GM18502 (cell line): ENCODE measurements around the gene PAQR4.
"Not testable (repeated sequence)": the region's sequence is repeated elsewhere in the genome, so short reads cannot be mapped to it uniquely, and the experiment has no call there.

Source experiments
- ATAC-seq: cut with Tn5 transposase; IDR thresholded peaks from one replicate; pipeline ENCODE4 v1.9.1; 2021; ENCODE audit warnings: mild to moderate bottlenecking; ENCODE audit not compliant: unreplicated experiment, poor library complexity

Gene PAQR4

DNA sequence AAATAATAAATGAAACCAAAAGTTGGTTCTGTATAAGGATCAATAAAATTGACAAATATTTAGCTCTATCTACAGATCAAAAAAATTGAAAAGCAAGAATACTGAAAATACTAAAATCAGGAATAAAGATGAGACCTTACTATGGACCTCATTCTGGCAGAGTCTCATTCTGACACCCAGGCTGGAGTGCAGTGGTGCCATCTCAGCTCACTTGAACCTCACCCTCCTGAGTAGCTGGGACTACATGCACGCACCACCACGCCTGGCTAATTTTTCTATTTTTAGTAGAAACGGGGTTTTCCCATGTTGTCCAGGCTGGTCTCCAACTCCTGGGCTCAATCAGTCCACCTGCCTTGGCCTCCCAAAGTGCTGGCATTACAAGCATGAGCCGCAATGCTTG is 27.1 kb upstream of the PAQR4 start:
- ATAC-seq = no peak

DNA sequence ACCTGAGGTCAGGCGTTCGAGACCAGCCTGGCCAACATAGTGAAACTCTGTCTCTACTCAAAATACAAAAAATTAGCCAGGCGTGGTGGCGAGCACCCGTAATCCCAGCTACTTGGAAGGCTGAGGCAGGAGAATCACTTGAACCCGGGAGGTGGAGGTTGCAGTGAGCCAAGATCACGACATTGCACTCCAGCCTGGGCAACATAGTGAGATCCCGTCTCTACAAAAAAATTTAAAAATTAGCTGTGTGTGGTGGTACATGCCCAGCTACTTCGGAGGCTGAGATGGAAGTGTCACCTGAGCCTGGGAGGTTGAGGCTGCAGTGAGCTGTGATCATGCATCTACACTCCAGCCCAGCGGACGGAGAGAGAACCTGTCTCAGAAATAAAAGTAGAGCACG is 25.4 kb upstream of the PAQR4 start:
- not testable (repeated sequence) for ATAC-seq

DNA sequence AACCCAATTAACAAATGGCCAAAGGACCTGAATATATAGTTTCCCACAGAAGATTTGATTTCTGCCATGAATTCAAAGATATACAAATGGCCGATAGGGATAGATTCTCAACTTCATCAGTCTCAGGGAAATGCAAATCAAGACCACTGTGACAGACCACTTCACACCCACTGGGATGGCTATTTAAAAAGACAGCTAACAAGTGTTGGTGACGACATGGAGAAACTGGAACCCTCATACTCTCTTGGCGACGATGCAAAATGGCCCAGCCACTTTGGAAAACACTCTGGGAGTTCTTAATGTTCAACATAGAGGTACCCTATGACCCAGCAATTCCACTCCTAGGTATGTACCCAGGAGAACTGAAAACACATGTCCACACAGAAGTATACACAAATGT is 22.5 kb upstream of the PAQR4 start:
- ATAC-seq = no peak

DNA sequence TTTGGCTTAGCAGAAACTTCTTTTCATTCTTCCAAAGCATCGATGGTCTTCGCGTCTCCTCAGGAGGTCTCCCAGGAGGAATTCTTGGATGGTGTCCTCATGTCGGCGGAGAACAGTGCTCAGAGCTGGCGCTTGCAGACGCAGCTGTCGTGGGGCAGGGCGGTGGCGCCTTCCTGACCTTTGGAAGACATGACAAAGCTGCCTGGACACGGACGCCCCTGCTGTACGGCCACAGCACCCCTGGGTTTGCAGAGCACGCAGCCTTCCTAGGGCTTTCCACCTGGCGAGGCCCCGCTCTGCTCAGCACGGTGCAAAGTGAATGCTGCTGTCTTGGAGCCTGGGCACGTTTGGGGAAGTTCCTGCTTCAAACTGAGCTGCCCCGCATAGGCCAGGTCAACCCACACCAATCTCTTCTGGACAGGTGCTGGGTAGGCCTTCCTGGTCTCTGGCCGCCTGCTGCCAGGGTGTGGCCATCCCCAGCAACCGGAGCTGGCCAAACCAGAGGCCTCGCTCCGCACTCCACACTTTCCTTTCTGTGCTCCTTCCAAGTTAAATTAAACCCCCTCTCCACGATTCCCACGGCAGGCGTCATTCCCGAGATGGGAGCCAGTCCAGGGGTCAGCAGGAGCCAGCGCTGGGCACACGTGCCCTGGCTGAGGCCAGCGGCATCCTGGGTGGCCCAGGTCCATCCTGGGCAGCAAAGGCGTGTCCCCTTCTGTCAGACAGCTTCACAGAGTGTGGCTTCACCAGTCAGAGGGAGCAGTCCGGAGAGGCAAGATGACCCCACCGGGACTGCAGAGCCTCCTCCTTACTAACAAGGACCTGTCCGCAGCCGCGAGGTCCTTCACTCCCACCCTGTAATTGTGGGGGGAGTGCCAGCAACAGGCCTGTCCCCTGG is 20.1 kb upstream of the PAQR4 start:
- no peak for ATAC-seq

DNA sequence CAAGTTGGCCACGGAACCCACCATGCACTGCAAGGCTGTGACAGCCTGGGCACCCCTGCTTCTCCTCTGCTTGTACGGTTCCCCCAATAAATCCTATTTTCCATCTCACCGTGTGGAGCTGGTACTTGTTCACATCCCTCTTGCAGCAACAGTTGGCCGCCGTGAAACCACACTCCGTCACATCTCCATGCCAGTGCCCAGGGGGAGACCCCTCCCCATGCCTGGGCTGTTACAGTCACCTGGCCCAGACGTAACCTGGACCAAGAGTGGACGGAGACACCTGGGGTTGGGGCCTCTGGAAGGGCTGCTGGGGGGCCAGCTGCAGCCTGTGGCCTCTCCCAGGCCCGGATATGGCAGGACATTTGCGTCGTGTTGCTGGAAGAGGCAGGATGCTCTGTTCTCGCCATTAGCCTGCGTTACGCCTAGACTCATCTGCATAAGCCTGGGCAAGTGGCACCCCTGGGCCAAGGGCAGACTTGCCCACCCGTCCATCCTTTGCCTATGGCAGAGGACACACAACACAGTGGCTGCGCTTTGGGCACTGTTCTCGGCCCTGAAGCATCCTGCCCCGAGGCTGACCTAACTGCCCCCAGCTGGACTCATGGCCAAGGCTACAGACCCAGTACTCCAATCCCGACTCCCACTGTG is 19.3 kb upstream of the PAQR4 start:
- no peak for ATAC-seq

DNA sequence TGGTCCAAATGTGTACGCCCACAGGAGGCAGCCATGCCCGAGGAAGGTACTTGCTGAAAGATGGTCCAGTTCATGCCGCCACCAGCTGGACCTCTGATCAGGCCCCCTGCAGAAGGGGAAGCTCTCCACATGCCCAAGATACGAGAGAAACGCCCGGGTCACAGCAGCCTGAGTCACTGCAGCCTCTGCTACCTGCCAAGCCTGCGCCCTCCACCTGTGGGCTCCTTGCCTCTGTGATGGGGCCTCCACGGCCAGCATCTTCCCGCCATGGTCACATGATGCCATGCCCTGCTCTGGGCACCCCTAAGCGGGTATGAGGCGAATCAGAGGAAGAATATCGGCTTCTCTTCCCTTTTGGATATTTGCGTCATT is 18.8 kb upstream of the PAQR4 start:
- ATAC-seq = no peak

DNA sequence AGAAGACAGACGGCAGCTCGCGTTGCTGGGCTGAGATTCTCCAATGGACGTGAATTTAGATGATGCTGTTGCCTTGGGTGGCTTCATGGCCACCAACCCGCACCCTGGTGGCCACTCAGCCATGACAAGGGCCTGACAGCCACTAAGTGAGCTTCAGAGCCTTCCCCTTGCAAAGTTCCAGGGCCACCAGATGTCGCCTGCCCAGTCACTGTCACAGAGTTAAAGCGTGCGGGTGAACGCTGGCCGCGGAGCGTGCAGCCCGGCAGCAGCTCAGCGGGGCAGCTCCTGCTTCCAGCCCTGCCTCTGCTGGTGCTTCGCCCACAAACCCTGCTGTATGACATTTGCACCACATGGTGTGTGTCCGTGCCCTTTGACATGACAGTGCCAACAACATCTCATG is 18.4 kb upstream of the PAQR4 start:
- ATAC-seq = no peak

DNA sequence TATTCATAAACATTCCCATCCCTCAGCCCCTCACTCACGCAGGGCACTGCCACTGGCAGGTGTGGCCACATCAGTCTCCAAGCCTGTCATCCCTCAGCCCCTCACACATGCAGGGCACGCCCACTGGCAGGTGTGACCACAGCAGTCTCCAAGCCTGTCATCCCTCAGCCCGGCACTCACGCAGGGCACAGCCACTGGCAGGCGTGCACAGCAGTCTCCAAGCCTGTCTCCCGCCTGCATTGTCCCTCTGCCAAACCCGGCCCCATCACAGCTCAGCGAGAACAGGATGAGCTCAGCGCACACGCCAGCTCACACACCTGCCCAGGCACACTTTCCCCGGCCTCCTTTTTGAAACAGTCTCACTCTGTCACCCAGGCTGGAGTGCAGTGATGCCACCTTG is 16.5 kb upstream of the PAQR4 start:
- no peak for ATAC-seq

DNA sequence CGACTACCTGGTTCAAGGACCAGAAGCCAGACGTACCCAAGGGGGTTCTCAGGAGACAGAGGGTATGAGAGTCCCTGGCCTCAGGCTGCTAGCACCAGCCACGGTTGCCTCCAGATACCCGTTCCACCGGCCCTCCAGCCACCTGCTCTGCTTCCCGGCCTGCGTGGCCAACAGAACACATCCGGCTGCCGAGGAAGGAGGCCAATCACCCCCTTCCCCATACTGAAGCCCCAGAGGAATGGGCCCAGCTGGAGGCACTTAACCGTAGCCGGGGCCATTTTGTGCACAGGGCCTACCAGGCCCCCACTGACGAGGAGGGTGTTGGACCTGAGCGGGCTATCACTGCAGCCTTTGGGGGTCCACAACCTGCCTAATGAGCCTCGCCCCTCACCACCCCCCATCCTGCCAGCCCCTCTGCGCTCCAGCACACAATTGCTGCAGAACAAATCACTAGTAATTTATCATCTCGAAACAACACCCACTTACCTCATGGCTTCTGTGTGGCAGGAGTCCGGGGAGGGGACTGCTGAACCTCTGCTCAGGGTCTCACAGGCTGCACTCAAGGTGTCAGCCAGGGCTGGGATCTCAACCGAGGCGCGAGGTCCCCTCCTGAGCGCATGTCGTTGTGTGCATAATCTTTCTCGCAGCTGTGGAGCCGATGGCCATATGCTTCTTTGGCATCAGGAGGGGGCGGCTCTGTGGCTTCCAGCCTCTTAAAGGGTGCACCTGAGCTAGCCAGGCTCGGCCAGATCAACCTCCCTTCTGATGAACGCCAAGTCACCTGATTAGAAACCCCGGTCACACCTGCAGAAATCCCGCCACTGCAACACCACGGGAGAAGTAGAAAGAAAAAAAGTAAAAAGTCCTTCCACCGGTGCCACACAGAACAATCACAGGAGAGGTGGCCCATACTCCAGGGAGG is 15.2 kb upstream of the PAQR4 start:
- ATAC-seq = no peak

DNA sequence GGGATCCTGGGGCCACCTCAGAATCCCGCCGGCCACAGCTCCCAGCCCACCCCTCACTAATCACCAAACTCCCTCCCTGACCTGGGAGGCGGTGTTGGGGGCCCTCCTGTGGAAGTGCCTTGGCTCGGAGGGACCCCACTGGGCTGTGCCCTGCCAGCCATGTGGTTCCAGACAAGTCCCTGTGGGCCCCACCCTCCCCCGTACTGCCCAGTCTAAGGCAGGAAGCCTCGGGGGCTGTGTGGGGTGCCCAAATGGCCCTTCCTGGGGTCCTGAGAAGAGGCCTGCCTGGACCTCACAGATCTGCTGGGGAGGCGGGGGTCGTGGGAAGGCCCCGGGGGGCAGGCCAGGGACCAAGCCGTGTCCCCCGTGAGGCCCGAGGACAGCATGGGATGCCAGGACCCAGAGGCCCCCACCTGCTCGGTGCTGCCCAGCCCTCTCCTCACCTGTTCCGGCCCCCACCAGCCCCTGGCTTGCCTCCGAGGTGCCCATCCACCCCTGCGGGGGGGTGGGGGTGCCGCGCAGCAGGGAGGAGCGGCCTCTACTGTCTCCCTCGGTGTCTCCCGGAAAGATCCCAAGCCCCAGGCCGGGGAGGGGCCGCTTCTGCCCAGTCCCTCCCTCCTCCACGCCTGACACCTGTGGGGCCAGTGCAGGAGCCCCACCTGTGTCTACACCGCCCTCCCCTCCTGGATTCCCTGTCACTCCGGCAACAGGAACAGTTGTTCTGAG is 14.3 kb upstream of the PAQR4 start:
- ATAC-seq = no peak

DNA sequence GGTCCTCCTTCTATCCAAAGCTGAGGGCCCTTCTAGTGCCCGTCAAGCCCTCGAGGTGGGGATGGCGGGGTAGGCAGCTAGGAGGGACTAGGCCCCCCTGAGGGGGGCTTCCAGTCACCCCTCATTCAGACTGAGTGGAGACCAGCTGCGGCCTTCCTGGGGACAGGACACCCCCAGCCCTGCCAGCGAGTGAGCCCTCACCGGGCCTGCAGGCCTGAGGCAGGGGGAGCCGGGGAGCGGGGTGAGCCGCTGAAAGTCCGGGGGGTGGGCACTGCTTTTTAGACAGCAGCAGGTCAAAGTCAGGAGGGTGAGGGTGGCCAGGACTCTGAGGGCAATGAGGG is 13.7 kb upstream of the PAQR4 start:
- ATAC-seq = no peak

DNA sequence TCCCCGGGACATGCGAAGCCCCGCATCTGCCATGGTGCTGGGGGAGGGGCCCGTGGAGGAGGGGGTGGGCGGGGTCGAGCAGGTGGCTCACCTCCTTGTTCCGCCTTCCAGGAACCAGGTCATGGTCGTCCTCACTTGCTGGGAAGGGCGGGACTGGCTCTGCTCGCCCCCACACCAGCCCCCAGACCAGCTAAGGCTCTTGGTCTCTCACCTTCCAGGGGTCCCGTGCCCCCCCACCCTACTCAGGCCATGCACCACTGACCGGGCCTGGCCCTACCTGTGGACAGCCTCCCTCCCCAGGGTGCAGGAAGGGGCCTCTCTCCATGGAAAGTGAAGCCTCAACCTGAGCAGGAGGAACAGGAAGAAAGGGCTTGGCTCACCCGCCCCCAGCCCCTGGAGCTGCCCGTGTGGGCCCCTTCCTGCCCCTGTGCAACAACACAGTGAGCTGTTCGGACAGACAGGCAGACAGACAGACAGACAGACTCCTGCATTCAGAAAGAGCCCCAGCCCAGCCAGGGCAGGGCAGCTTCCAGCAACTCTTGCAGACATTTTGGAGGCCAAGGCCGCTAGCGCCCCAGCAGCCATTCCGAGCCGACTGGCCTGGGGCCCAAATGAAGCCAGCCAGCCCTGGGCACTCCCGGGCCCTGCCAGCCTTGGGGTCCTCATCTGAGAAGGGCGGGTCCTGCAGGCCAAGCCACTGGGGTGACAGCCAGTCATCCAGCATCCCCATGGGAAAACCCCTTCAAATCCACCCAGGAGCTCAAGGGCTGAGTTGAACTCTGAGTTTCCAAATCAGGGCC is 13.2 kb upstream of the PAQR4 start:
- no peak for ATAC-seq

DNA sequence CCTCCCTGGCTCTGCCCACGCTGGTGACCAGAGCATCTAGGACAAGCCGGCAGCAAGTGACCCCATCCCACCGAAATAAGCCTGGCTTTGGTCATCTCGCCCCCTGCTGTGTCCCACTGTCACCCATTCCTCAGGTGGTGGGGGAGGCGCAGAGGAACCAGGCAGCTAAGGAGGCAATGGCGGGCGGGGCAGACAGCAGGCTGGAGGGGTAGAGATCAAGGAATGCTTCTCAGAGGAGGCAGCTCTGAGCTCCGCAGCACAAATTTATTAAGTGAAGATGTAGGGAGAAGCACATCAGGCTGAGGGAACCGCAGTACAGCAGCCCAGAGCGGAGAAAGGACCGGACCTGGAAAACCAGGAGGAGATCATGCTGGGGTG is 12.6 kb upstream of the PAQR4 start:
- no peak for ATAC-seq

DNA sequence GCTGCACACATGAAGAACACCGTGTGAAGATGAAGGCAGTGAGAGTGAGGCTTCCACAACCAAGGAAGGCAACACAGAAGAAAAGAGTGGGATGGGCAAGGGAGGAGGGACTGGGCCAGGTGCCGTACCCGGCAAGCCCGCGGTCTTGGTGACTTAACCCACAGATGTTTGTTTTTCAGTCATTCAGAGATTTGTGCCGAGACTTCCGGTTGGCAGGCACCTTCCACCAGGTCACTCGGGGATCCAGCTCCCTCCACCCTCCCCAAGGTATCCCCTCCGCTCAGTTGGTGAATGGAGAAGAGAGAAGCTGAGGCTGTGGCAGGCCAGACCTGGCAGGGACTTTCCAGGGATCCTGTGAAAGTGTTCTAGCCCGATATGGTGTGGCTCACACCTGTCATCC is 9.9 kb upstream of the PAQR4 start:
- no peak for ATAC-seq

DNA sequence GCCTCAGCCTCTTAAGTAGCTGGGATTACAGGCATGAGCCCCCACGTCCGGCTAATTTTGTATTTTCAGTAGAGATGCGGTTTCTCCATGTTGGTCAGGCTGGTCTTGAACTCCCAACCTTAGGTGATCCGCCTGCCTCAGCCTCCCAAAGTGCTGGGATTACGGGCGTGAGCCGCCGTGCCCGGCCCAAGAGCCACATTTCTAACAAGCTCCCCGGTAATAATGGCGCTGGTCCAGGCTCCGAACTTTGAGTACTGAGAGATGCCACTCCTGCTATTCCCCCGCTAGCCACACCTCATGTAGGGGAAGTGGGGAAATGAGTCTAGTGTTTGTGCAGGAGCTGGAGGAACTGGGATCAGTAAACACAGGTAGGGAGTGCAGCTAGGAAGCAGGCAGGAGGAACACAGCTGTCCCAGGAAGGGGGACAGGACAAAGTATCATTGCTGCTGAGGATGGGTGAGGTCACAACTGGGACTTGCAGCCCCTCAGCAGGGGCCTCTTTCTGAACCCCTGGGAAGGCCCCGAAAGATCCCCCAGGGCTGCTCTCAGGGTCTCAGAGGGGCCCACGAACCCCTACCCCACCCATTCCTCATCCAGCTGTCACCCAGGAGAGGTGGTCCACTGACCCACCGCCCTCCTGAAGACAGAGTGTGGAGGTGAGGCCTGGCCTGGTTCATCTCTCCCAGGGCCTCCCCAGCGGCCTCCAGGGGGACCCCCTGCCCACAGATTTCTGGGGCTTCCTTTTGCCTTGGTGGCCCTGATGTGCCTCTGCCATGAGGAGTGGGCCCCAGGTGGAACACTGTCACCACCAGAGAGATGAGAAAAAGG is 8.8 kb upstream of the PAQR4 start:
- no peak for ATAC-seq

DNA sequence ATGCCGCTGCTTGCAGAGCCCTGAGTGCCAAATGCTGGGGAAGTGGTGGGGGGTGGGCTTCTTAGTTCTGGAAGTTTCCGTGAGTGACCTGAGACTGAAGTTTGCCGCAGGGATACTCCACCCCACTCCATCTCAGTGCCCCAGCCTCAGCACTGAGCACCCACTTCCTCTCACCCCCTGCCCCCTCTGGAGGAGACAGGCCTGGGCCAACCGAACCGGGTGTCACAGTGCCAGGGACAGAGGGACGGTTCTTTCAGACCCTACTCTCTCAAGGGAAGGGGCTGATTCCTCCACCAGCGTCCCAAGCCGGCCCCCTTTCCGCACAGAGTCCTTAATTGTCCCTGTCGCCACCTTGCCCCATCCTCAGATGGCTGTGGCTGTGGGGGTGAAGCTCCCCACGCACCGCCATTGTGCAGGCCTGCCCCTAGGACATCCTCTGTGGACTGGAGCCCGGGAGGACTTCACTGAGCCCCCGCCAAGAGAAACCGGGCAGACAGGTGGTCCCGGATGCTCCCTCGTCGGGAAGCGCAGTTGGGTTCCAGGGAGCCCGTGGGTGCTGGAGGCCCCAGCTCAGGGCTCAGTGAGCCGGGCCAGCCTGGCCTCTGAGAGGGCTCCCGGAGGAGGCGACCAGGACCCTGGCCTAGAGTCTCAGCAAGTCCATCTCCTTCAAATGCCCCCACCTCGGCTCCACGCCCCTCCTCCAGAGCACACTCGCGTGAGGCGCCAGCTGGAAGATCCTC is 6.6 kb upstream of the PAQR4 start:
- ATAC-seq = no peak

DNA sequence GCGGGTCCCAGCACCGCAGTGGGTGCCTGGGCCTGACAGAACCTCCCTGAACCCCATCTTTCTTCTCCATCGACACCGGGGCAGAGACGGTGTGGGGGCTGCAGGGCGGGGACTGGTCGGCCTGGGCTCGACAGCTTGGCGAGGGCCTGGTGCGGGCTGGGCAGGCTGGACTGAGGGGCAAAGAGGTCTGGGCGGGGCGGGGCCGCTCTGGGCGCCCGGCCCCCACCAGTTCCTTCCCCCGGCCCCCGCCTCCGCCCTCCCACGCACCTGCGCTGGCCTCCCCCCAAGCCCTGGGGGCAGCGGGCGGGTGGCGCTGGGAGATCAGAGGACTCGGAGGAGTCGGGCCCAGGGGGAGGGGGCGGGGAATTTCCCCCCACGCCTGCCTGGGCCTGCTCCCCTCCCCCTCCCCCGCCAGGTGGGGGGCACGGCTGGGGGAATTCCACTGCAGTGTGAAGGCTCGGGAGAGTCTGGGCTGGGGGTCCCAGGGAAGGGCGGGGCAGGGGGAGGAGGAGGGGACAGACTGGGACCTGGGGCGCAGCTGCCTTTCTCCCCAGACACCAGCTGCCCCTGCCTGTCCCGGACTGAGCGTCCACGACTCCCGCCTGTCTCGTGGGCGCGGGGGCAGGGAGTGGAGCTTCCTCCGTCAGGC is 6.0 kb upstream of the PAQR4 start:
- no peak for ATAC-seq
